Stimulated activated CD4-positive, alpha-beta T cell treated with anti-CD3 and anti-CD28 coated beads, Interleukin-1b, Interleukin-23, amount 100 ng/mL, for 1 hour (primary cell): ENCODE data around the gene CASP9.

Experiments
- DNase-seq, 2 donors: peaks; one replicate each; pipeline ENCODE4 v3.0.0-alpha.2; 2020; ENCODE audit warnings: low read depth in 2 of 2

Gene CASP9

GRCh38 chr1:15448877-15449462, 75.0 kb downstream of the CASP9 start:
- no peak for DNase-seq

GRCh38 chr1:15446212-15446611, 77.8 kb downstream of the CASP9 start:
- no peak for DNase-seq

DNA sequence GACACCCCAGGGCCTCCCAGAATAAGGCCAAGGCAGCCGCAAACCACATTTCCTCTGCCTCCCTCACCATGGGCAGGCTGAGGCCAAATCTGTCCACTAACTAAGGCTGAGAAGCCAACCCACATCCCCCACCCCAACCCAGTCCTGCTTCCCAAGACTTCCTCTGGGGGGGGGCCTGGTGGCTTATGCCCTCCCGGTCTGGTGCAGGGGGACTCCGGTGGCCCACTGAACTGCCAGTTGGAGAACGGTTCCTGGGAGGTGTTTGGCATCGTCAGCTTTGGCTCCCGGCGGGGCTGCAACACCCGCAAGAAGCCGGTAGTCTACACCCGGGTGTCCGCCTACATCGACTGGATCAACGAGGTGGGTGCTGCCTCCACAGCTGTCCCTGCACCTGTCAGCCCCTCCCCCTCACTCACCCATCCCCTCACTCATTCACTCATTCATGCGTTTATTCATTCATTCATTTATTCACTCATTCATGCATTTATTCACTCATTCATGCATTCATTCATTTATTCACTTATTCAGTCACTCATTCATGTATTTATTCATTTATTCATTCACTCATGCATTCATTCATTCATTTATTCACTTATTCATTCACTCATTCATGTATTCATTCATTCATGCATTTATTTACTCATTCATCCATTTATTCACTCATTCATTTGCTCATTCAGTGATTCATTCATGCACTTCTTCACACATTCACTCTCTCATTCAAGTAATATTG, 78.5 kb downstream of the CASP9 start:
- no peak for DNase-seq

DNA sequence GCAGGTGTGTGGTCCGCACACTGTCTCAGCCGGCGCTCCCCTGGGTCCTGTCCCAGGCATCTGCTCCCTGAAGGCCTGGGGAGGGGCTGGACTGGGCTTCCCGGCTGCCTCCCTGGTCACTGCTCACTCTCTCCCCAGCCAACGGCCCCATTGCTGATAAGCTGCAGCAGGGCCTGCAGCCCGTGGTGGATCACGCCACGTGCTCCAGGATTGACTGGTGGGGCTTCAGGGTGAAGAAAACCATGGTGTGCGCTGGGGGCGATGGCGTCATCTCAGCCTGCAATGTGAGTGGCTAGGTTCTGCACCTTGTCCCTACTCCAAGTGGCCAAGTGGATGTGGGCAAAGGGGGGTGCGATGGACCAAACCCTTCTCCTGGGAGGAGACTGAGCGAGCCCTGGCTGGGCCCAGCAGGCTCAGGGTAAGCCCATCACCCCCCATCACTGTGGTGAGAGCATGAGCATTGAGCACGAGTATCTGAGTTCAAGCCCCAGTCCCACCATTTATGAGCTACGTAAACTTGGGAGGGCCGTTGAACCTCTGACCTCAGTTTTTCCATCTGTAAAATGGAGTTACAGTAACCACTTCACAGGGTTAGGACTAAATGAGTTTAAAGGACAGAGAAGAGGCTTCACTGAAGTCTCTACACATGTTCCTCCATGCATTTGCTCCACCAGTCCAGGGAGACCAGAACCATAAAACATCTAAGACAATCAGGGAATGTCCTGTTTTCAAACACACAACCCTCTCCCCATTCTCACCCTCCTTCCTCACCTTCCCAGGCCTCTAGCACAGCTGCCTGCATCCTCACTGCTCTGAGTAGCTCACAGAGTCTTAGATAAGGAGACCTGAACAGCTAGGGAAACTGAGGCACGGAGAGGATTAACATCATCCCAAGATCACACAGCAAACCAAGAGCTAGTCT, 79.3 kb downstream of the CASP9 start:
- DNase-seq = no peak

GRCh38 chr1:15443281-15443680, 80.7 kb downstream of the CASP9 start:
- no peak for DNase-seq

GRCh38 chr1:15442759-15443158, 81.3 kb downstream of the CASP9 start:
- DNase-seq = no peak

- DNase-seq = no peak
Observed at GRCh38 chr1:15442119-15442518, 81.9 kb downstream of the CASP9 start.
